Thoracic aorta endothelial cell (primary cell): ENCODE results near the gene CCNG1. TPM values are rescaled to one million over a fixed set of nuclear protein-coding genes. Genes with fewer than 3 reads are reported as not detected.

ENCODE experiments used
- small RNA-seq: library from RNA; depleted of rRNA; stranded (forward); fragments of <200 nt; gene quantifications from one replicate; pipeline ENCODE3, GENCODE V24; 2012
- total RNA-seq: library from RNA; depleted of rRNA; stranded (reverse); fragments of >200 nt; gene quantifications from 2 replicates; pipeline ENCODE4 v1.2.3, GENCODE V29; 2012

CCNG1 gene
- total RNA-seq, result 569 and 578 TPM in 2 replicates

GRCh38 chr5:163437309-163438182 is at the start of gene CCNG1:
TSS of gene CCNG1 (plus strand) at chr5:163437595. CDS start at chr5:163439257, 1,662 bp downstream.

GRCh38 chr5:163459819-163460561 is 22.6 kb downstream of the CCNG1 start, which contains the start of gene NUDCD2:
TSS of gene NUDCD2 (minus strand) at chr5:163460102. CDS start at chr5:163460050, 52 bp downstream.

GRCh38 chr5:163460562-163461171 is 23.3 kb downstream of the CCNG1 start, which contains the start of gene HMMR:
TSS of gene HMMR (plus strand) at chr5:163460632. CDS start at chr5:163460693, 61 bp downstream.

Small RNAs within 50 kb of the gene (small RNA-seq; reads per million reads assigned to genes)
- not detected for gene AC008723.1

Other genes starting within 250 kb of the CCNG1 start
- 9.7 and 9.8 TPM in 2 replicates for gene NUDCD2, start 22.5 kb downstream of the CCNG1 start, total RNA-seq
- 53.1 and 75.2 TPM in 2 replicates for gene HMMR, start 23.0 kb downstream of the CCNG1 start, total RNA-seq
- gene MAT2B, start 68.0 kb downstream of the CCNG1 start, total RNA-seq, result 98.0 and 139 TPM in 2 replicates